Suprapubic skin (tissue), 4 donors: ENCODE data around the gene HCK.

Source experiments
- POLR2A ChIP-seq, 2 donors: fragments of 450-650 bp; IDR thresholded peaks; one replicate each; pipeline ENCODE4 v1.6.1; 2017; ENCODE audit warnings: antibody characterized with exemption in 2 of 2, mild to moderate bottlenecking in 2 of 2, moderate library complexity in 2 of 2
- POLR2AphosphoS5 ChIP-seq, 3 donors: sonication (generic); formaldehyde crosslinking; IDR thresholded peaks; one replicate each; pipeline ENCODE4 v1.6.1; 2017; ENCODE audit warnings: antibody characterized with exemption in 3 of 3
- TF ChIP-seq, protein P1 (sequence below), 2 donors: fragments of 200-600 bp in 1 of 2; fragments of 450-650 bp in 1 of 2; sonication (generic) in 1 of 2; IDR thresholded peaks; one replicate each; pipeline ENCODE4 v1.5.1; 2016 to 2019; ENCODE audit warnings: antibody characterized with exemption in 2 of 2, mild to moderate bottlenecking in 1 of 2, moderate library complexity in 1 of 2

- TF ChIP-seq, protein P1, sequence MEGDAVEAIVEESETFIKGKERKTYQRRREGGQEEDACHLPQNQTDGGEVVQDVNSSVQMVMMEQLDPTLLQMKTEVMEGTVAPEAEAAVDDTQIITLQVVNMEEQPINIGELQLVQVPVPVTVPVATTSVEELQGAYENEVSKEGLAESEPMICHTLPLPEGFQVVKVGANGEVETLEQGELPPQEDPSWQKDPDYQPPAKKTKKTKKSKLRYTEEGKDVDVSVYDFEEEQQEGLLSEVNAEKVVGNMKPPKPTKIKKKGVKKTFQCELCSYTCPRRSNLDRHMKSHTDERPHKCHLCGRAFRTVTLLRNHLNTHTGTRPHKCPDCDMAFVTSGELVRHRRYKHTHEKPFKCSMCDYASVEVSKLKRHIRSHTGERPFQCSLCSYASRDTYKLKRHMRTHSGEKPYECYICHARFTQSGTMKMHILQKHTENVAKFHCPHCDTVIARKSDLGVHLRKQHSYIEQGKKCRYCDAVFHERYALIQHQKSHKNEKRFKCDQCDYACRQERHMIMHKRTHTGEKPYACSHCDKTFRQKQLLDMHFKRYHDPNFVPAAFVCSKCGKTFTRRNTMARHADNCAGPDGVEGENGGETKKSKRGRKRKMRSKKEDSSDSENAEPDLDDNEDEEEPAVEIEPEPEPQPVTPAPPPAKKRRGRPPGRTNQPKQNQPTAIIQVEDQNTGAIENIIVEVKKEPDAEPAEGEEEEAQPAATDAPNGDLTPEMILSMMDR (IDR thresholded peaks at IDR 0.05) = no peak
- TF ChIP-seq POLR2AphosphoS5 (IDR thresholded peaks at IDR 0.05) (no peak), POLR2A (IDR thresholded peaks at IDR 0.05) (no peak)
Observed at GRCh38 chr20:32149566-32150170, 97.6 kb downstream of the HCK start.
